Vagina (tissue), 2 donors: ENCODE results near the gene SEC24D. TPM values are rescaled to one million over a fixed set of nuclear protein-coding genes. Genes with fewer than 3 reads are reported as not detected.

Source experiments
- DNase-seq, 2 donors: peaks; one replicate each; pipeline ENCODE4 v3.0.0-alpha.2; 2017; ENCODE audit errors: extremely low spot score in 2 of 2
- H3K27ac ChIP-seq: fragments of 200-600 bp; sonication (generic); one replicate; pipeline ENCODE4 v1.5.1; 2019
- H3K27me3 ChIP-seq: fragments of 200-600 bp; sonication (generic); one replicate; pipeline ENCODE4 v1.5.1; 2019
- H3K36me3 ChIP-seq, 2 donors: fragments of 200-600 bp; sonication (generic); one replicate each; pipeline ENCODE4 v1.5.1; 2017 to 2019
- H3K4me1 ChIP-seq: fragments of 200-600 bp; sonication (generic); one replicate; pipeline ENCODE4 v1.5.1; 2019
- H3K4me3 ChIP-seq, 2 donors: fragments of 200-600 bp; sonication (generic); 1 replicate in 1 of 2; 2 replicates in 1 of 2; pipeline ENCODE4 v1.5.1; 2016 to 2019
- H3K9me3 ChIP-seq: fragments of 200-600 bp; sonication (generic); one replicate; pipeline ENCODE4 v1.5.1; 2019
- POLR2A ChIP-seq, 2 donors: fragments of 450-650 bp; IDR thresholded peaks; one replicate each; pipeline ENCODE4 v1.6.1; 2017; ENCODE audit warnings: antibody characterized with exemption in 2 of 2, mild to moderate bottlenecking in 2 of 2, moderate library complexity in 2 of 2
- POLR2AphosphoS5 ChIP-seq, 2 donors: sonication (generic); formaldehyde crosslinking; IDR thresholded peaks; one replicate each; pipeline ENCODE4 v1.9.0; 2017; ENCODE audit warnings: antibody characterized with exemption in 2 of 2, mild to moderate bottlenecking in 2 of 2, low read depth in 1 of 2; ENCODE audit not compliant: insufficient read depth in 1 of 2
- intact Hi-C: fragments of 100-400 bp; cut with DNase I; formaldehyde crosslinking; loops from one replicate; pipeline ENCODE4 v1.15.1; 2023
- total RNA-seq: library from RNA; depleted of rRNA; stranded (reverse); fragments of >200 nt; gene quantifications from one replicate; pipeline ENCODE4 v1.2.3, GENCODE V29; 2016
- TF ChIP-seq, protein P1 (sequence below), 3 experiments: fragments of 450-650 bp in 2 of 3; fragments of 200-600 bp in 1 of 3; sonication (generic) in 1 of 3; IDR thresholded peaks; one replicate each; pipeline ENCODE4 v1.5.1; 2017 to 2019; ENCODE audit warnings: antibody characterized with exemption in 3 of 3, mild to moderate bottlenecking in 2 of 3, moderate library complexity in 2 of 3

SEC24D gene
- total RNA-seq, 1 donor from 2014 or later = 24.1 TPM

- H3K36me3 ChIP-seq = peaks cover 0 to 6% of the 10 kb centered on the region in 2 donors
- intact Hi-C loops = loop anchor here (10.0 kb wide), 2 partner anchors 48 to 62 kb away; partner anchors contain the start of gene SYNPO2
- no peaks in the 10 kb centered on the region for H3K9me3 ChIP-seq
- H3K27me3 ChIP-seq = no peaks in the 10 kb centered on the region
- H3K27ac ChIP-seq = peak overlapping the region; percentile 93
- H3K4me3 ChIP-seq = peak overlapping the region; percentile 70 to 100
- TF ChIP-seq, protein P1, sequence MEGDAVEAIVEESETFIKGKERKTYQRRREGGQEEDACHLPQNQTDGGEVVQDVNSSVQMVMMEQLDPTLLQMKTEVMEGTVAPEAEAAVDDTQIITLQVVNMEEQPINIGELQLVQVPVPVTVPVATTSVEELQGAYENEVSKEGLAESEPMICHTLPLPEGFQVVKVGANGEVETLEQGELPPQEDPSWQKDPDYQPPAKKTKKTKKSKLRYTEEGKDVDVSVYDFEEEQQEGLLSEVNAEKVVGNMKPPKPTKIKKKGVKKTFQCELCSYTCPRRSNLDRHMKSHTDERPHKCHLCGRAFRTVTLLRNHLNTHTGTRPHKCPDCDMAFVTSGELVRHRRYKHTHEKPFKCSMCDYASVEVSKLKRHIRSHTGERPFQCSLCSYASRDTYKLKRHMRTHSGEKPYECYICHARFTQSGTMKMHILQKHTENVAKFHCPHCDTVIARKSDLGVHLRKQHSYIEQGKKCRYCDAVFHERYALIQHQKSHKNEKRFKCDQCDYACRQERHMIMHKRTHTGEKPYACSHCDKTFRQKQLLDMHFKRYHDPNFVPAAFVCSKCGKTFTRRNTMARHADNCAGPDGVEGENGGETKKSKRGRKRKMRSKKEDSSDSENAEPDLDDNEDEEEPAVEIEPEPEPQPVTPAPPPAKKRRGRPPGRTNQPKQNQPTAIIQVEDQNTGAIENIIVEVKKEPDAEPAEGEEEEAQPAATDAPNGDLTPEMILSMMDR (IDR thresholded peaks at IDR 0.05) = no peak
- TF ChIP-seq POLR2A (IDR thresholded peaks at IDR 0.05) (no peak), POLR2AphosphoS5 (IDR thresholded peaks at IDR 0.05; ENCODE audit: insufficient read depth in 1 of 2, low read depth in 1 of 2) (no peak)
- DNase-seq = no peak
- H3K4me1 ChIP-seq = peaks cover 36% of the 10 kb centered on the region
Observed at GRCh38 chr4:118836301-118837120, 585 bp upstream of the SEC24D start.

- Histone ChIP-seq H3K4me3 (peak overlapping the region; percentile 70 to 100), H3K27me3 (no peaks in the 10 kb centered on the region), H3K9me3 (no peaks in the 10 kb centered on the region), H3K4me1 (peaks cover 50% of the 10 kb centered on the region), H3K36me3 (peaks cover 0 to 10% of the 10 kb centered on the region in 2 donors), H3K27ac (peak overlapping the region; percentile 93)
- TF ChIP-seq POLR2AphosphoS5 (IDR thresholded peaks at IDR 0.05; ENCODE audit: insufficient read depth in 1 of 2, low read depth in 1 of 2) (peak; percentile 28 to 65), POLR2A (IDR thresholded peaks at IDR 0.05) (peak in 1 of 2 donors; percentile 38)
- TF ChIP-seq, protein P1 (IDR thresholded peaks at IDR 0.05) = no peak
- intact Hi-C loops = loop anchor here (10.0 kb wide), 2 partner anchors 50 to 60 kb away; partner anchors contain the start of gene SYNPO2
- peak in 1 of 2 donors; percentile 93 for DNase-seq
Observed at GRCh38 chr4:118834960-118835569, 861 bp downstream of the SEC24D start.

DNA sequence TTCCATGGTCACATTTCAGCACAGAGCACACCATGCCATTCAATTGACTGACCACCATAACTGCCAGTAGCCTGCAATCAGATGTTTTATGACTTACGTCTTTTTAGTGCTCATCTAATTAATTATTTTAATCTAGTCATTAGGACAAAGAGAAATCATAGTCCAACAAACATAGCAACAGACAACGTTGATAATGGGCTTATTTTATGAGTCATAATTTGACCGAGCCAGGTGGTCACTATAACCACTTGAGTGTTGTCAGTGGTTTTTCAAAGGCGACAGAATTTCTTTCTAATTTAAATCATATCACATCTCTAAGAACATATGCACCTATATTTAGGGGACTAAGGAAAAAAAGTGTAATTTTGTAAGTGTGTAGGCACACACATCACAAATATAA is 1.9 kb downstream of the SEC24D start:
- peak overlapping the region; percentile 93 for H3K27ac ChIP-seq
- no peak for DNase-seq
- H3K27me3 ChIP-seq = no peaks in the 10 kb centered on the region
- no peaks in the 10 kb centered on the region for H3K9me3 ChIP-seq
- intact Hi-C loops = loop anchor here (10.0 kb wide), 2 partner anchors 51 to 59 kb away; partner anchors contain the start of gene SYNPO2
- TF ChIP-seq POLR2A (IDR thresholded peaks at IDR 0.05) = no peak
- TF ChIP-seq, protein P1 (IDR thresholded peaks at IDR 0.05) = no peak
- no peak for TF ChIP-seq POLR2AphosphoS5 (IDR thresholded peaks at IDR 0.05; ENCODE audit: insufficient read depth in 1 of 2, low read depth in 1 of 2)
- peaks cover 59% of the 10 kb centered on the region for H3K4me1 ChIP-seq
- H3K4me3 ChIP-seq = peak overlapping the region in 1 of 2 donors; percentile 70
- H3K36me3 ChIP-seq = peaks cover 0 to 14% of the 10 kb centered on the region in 2 donors

GRCh38 chr4:118833192-118833820 is 2.6 kb downstream of the SEC24D start:
- H3K4me1 ChIP-seq = peaks cover 66% of the 10 kb centered on the region

More at GRCh38 chr4:118833192-118833820, 2.6 kb downstream of the SEC24D start:
- H3K27ac ChIP-seq = no peak overlapping the region
- no peaks in the 10 kb centered on the region for H3K27me3 ChIP-seq
- intact Hi-C loops = loop anchor here (10.0 kb wide), 2 partner anchors 51 to 59 kb away; partner anchors contain the start of gene SYNPO2
- H3K4me3 ChIP-seq = no peak overlapping the region
- H3K36me3 ChIP-seq = peaks cover 0 to 21% of the 10 kb centered on the region in 2 donors
- DNase-seq = no peak
- no peaks in the 10 kb centered on the region for H3K9me3 ChIP-seq
- no peak for TF ChIP-seq POLR2A (IDR thresholded peaks at IDR 0.05)
- no peak for TF ChIP-seq POLR2AphosphoS5 (IDR thresholded peaks at IDR 0.05; ENCODE audit: insufficient read depth in 1 of 2, low read depth in 1 of 2)
- TF ChIP-seq, protein P1 (IDR thresholded peaks at IDR 0.05) = no peak
